Measurements from ENCODE around the gene APPL1.

APPL1 gene

GRCh38 chr3:57224856-57225255 lies 2.7 kb upstream of the APPL1 start:
- DNase-seq: no peak
- H3K14ac ChIP-seq (ENCODE audit: low read length): no peak overlapping the region
- H3K9ac ChIP-seq (ENCODE audit: low read length): no peak overlapping the region
- WGBS (ENCODE audit: extremely low coverage, insufficient coverage, insufficient read length): no CpG with 5 or more reads among the region's 4 CpGs
- no peak overlapping the region for H3K23ac ChIP-seq (ENCODE audit: low read length)
- no peak overlapping the region for H3K27ac ChIP-seq (ENCODE audit: low read depth, low read length)
- no peak overlapping the region for H2BK12ac ChIP-seq (ENCODE audit: low read length)
- H4K91ac ChIP-seq (ENCODE audit: low read depth, low read length): no peak overlapping the region
- H2BK120ac ChIP-seq (ENCODE audit: insufficient read depth, low read length, poor library complexity): no peak overlapping the region
- H3K36me3 ChIP-seq (ENCODE audit: control insufficient read depth in 1 of 2, insufficient read depth in 2 of 2, low read length in 2 of 2): no peaks in the 10 kb centered on the region
- H3K4me2 ChIP-seq (ENCODE audit: low read length): no peak overlapping the region
- peaks cover 4% of the 10 kb centered on the region for H3K79me2 ChIP-seq (ENCODE audit: control insufficient read depth, insufficient read depth, low read length, poor library complexity)
- H3K79me1 ChIP-seq (ENCODE audit: low read length): peaks cover 10% of the 10 kb centered on the region
- no peak overlapping the region for H3K18ac ChIP-seq (ENCODE audit: low read length)
- no peaks in the 10 kb centered on the region for H3K9me3 ChIP-seq (ENCODE audit: insufficient read depth, low read depth, low read length)
- H4K8ac ChIP-seq (ENCODE audit: low read depth, low read length): no peak overlapping the region
- H2AFZ ChIP-seq (ENCODE audit: insufficient read depth, low read length, poor library complexity): no peak overlapping the region
- H2AK5ac ChIP-seq (ENCODE audit: low read length): no peak overlapping the region
- H3K4me1 ChIP-seq (ENCODE audit: control insufficient read depth in 1 of 2, insufficient read depth in 2 of 2, low read length in 2 of 2): peaks cover 0 to 3% of the 10 kb centered on the region in 2 experiments
- H3K27me3 ChIP-seq (ENCODE audit: insufficient read depth, low read length): no peaks in the 10 kb centered on the region
- no peak overlapping the region for H2BK5ac ChIP-seq (ENCODE audit: low read depth, low read length, poor library complexity)
- no peak overlapping the region for H3K4ac ChIP-seq (ENCODE audit: low read depth, low read length)
- no peak overlapping the region for H4K12ac ChIP-seq (ENCODE audit: low read depth, low read length)
- no peak overlapping the region for H3K4me3 ChIP-seq (ENCODE audit: low read depth, low read length)

GRCh38 chr3:57226176-57226575 lies 1.4 kb upstream of the APPL1 start:
- Histone ChIP-seq H3K79me2 (ENCODE audit: control insufficient read depth, insufficient read depth, low read length, poor library complexity) (peaks cover 4% of the 10 kb centered on the region), H4K12ac (ENCODE audit: low read depth, low read length) (no peak overlapping the region), H2AFZ (ENCODE audit: insufficient read depth, low read length, poor library complexity) (no peak overlapping the region), H2BK120ac (ENCODE audit: insufficient read depth, low read length, poor library complexity) (no peak overlapping the region), H3K27me3 (ENCODE audit: insufficient read depth, low read length) (no peaks in the 10 kb centered on the region), H3K4me2 (ENCODE audit: low read length) (no peak overlapping the region), H3K23ac (ENCODE audit: low read length) (no peak overlapping the region), H4K8ac (ENCODE audit: low read depth, low read length) (no peak overlapping the region), H3K4me3 (ENCODE audit: low read depth, low read length) (no peak overlapping the region), H3K4me1 (ENCODE audit: control insufficient read depth in 1 of 2, insufficient read depth in 2 of 2, low read length in 2 of 2) (peaks cover 0 to 3% of the 10 kb centered on the region in 2 experiments), H4K91ac (ENCODE audit: low read depth, low read length) (no peak overlapping the region), H3K14ac (ENCODE audit: low read length) (no peak overlapping the region), H2BK12ac (ENCODE audit: low read length) (no peak overlapping the region), H3K9me3 (ENCODE audit: insufficient read depth, low read depth, low read length) (no peaks in the 10 kb centered on the region), H2BK5ac (ENCODE audit: low read depth, low read length, poor library complexity) (no peak overlapping the region), H3K27ac (ENCODE audit: low read depth, low read length) (no peak overlapping the region), H3K9ac (ENCODE audit: low read length) (no peak overlapping the region), H3K36me3 (ENCODE audit: control insufficient read depth in 1 of 2, insufficient read depth in 2 of 2, low read length in 2 of 2) (no peaks in the 10 kb centered on the region), H2AK5ac (ENCODE audit: low read length) (no peak overlapping the region), H3K4ac (ENCODE audit: low read depth, low read length) (no peak overlapping the region), H3K18ac (ENCODE audit: low read length) (no peak overlapping the region), H3K79me1 (ENCODE audit: low read length) (peaks cover 10% of the 10 kb centered on the region)
- DNase-seq: no peak
- WGBS (ENCODE audit: extremely low coverage, insufficient coverage, insufficient read length): 100% methylated on average over 1 of the region's 2 CpGs

GRCh38 chr3:57227930-57228751 lies 612 bp downstream of the APPL1 start:
- peak; percentile 12 to 46 for DNase-seq
- Histone ChIP-seq H2AK5ac (ENCODE audit: low read length) (peak overlapping the region; percentile 68), H4K12ac (ENCODE audit: low read depth, low read length) (peak overlapping the region; percentile 86), H3K27ac (ENCODE audit: low read depth, low read length) (peak overlapping the region; percentile 77), H4K8ac (ENCODE audit: low read depth, low read length) (peak overlapping the region; percentile 86), H3K4me1 (ENCODE audit: control insufficient read depth in 1 of 2, insufficient read depth in 2 of 2, low read length in 2 of 2) (peaks cover 0 to 3% of the 10 kb centered on the region in 2 experiments), H3K79me1 (ENCODE audit: low read length) (peaks cover 10% of the 10 kb centered on the region), H3K27me3 (ENCODE audit: insufficient read depth, low read length) (no peaks in the 10 kb centered on the region), H3K4me2 (ENCODE audit: low read length) (peak overlapping the region; percentile 78), H2BK5ac (ENCODE audit: low read depth, low read length, poor library complexity) (peak overlapping the region; percentile 82), H2BK120ac (ENCODE audit: insufficient read depth, low read length, poor library complexity) (peak overlapping the region; percentile 86), H3K23ac (ENCODE audit: low read length) (no peak overlapping the region), H2BK12ac (ENCODE audit: low read length) (no peak overlapping the region), H2AFZ (ENCODE audit: insufficient read depth, low read length, poor library complexity) (peak overlapping the region; percentile 99), H3K79me2 (ENCODE audit: control insufficient read depth, insufficient read depth, low read length, poor library complexity) (peaks cover 4% of the 10 kb centered on the region), H3K9me3 (ENCODE audit: insufficient read depth, low read depth, low read length) (no peaks in the 10 kb centered on the region), H3K4ac (ENCODE audit: low read depth, low read length) (peak overlapping the region; percentile 49), H3K9ac (ENCODE audit: low read length) (peak overlapping the region; percentile 71), H3K18ac (ENCODE audit: low read length) (peak overlapping the region; percentile 97), H3K4me3 (ENCODE audit: low read depth, low read length) (peak overlapping the region; percentile 94), H3K36me3 (ENCODE audit: control insufficient read depth in 1 of 2, insufficient read depth in 2 of 2, low read length in 2 of 2) (no peaks in the 10 kb centered on the region), H3K14ac (ENCODE audit: low read length) (peak overlapping the region; percentile 96), H4K91ac (ENCODE audit: low read depth, low read length) (peak overlapping the region; percentile 79)
- no CpG with 5 or more reads among the region's 70 CpGs for WGBS (ENCODE audit: extremely low coverage, insufficient coverage, insufficient read length)

GRCh38 chr3:57230006-57230405 lies 2.5 kb downstream of the APPL1 start:
- Histone ChIP-seq H2AFZ (ENCODE audit: insufficient read depth, low read length, poor library complexity) (no peak overlapping the region), H4K12ac (ENCODE audit: low read depth, low read length) (no peak overlapping the region), H2BK120ac (ENCODE audit: insufficient read depth, low read length, poor library complexity) (no peak overlapping the region), H2BK5ac (ENCODE audit: low read depth, low read length, poor library complexity) (no peak overlapping the region), H3K4ac (ENCODE audit: low read depth, low read length) (no peak overlapping the region), H3K4me3 (ENCODE audit: low read depth, low read length) (no peak overlapping the region), H3K9me3 (ENCODE audit: insufficient read depth, low read depth, low read length) (no peaks in the 10 kb centered on the region), H3K14ac (ENCODE audit: low read length) (no peak overlapping the region), H3K23ac (ENCODE audit: low read length) (no peak overlapping the region), H3K79me2 (ENCODE audit: control insufficient read depth, insufficient read depth, low read length, poor library complexity) (peaks cover 4% of the 10 kb centered on the region), H3K18ac (ENCODE audit: low read length) (no peak overlapping the region), H3K9ac (ENCODE audit: low read length) (no peak overlapping the region), H2BK12ac (ENCODE audit: low read length) (no peak overlapping the region), H2AK5ac (ENCODE audit: low read length) (no peak overlapping the region), H3K27me3 (ENCODE audit: insufficient read depth, low read length) (no peaks in the 10 kb centered on the region), H4K8ac (ENCODE audit: low read depth, low read length) (no peak overlapping the region), H3K79me1 (ENCODE audit: low read length) (peaks cover 10% of the 10 kb centered on the region), H3K4me2 (ENCODE audit: low read length) (no peak overlapping the region), H3K4me1 (ENCODE audit: control insufficient read depth in 1 of 2, insufficient read depth in 2 of 2, low read length in 2 of 2) (peaks cover 0 to 3% of the 10 kb centered on the region in 2 experiments), H4K91ac (ENCODE audit: low read depth, low read length) (no peak overlapping the region), H3K36me3 (ENCODE audit: control insufficient read depth in 1 of 2, insufficient read depth in 2 of 2, low read length in 2 of 2) (no peaks in the 10 kb centered on the region), H3K27ac (ENCODE audit: low read depth, low read length) (no peak overlapping the region)
- no CpG with 5 or more reads among the region's 2 CpGs for WGBS (ENCODE audit: extremely low coverage, insufficient coverage, insufficient read length)
- DNase-seq: no peak

All from trophoblast cell (in vitro differentiated cells and primary cell).